NCI-H1417 (cell line): Measurements from ENCODE around the gene PHC1.
A peak's percentile ranks its signal among the peaks of the same experiment; 100 is the strongest.
"Not testable (repeated sequence)": the region's sequence is repeated elsewhere in the genome, so short reads cannot be mapped to it uniquely, and the experiment has no call there.

Experiments
- DNase-seq, 3 experiments: peaks; one replicate each; lab custom pipeline; 2025; lab: John Stamatoyannopoulos, UW

The PHC1 gene

DNA sequence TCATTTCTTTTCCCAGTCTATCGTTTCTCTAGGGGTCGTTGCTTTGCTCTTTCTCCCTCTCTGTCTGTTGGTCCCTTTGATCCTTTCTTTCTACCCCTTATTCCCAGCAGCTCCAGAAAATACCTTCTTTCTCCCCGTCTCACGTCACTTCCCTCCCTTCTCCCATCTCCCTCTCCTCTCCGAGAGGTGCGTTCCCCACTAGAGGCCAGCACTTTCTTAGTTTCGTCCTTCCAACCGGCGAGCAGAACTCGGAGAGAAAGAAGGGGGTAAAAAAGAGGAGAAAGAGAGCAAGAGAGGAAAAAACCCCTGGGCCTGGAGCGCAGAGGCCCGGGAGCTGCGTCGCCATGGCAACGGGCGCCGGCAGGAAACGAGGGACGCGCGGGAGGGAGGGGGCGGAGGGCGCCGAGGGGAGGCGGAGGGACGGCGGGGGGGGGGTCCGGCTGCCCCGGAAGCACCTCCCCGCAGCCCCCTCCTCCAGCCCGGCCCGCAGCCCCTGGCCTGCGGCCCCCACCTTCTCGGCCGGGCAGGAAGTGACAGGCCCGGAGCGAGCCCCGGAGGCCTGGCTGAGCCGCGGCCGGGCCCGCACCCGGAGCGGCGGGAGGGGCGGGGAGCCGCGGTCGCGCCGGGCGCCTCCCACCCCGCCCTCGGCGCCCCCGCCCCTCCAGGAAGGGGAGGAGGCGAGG is at the start of gene PHC1:
PHC1 (plus strand) TSS at position 477 of the 683 bp plus-strand sequence. CDS start 3,169 bp downstream, outside the sequence.
- DNase-seq = peak; percentile 70 to 96 (median 95)

- peak in 1 of 3 experiments; percentile 14 for DNase-seq
Measured at GRCh38 chr12:8866429-8866828, 47.9 kb upstream of the PHC1 start.

GRCh38 chr12:8867009-8867408 is 47.3 kb upstream of the PHC1 start:
- DNase-seq = peak in 1 of 3 experiments; percentile 20

DNA sequence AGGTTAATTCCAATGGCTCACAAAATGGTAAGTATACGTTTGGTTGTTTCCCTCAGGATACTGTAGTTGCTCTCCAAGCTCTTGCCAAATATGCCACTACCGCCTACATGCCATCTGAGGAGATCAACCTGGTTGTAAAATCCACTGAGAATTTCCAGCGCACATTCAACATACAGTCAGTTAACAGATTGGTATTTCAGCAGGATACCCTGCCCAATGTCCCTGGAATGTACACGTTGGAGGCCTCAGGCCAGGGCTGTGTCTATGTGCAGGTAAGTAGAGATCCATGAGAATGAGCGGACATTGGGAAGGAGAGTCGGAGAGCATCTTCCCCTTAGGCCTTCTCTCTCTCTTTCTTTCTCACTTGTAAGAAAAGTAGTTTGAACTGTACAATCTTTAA is 46.5 kb upstream of the PHC1 start:
- DNase-seq = no peak

- DNase-seq = no peak
Measured at GRCh38 chr12:8870586-8870985, 43.7 kb upstream of the PHC1 start.

DNA sequence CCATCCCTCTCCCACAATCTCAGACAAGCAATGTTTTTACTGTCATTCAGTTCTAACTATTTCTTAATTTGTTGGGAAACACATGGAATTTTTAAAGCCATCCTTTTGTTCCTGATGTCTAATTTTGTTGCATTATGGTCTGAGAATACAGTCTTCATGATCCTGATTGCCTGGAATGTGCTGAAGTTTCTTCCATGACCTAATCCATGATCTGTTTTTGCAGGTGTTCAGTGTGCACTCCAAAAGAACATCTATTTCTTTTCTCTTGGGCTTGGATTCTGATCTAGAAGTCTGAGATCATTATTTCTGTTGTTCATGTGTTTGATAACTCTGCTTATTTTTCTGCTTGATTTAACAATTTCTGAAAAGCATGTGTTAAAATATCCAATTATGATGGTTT is 43.2 kb upstream of the PHC1 start:
- DNase-seq = no peak

- DNase-seq = no peak
Measured at GRCh38 chr12:8876887-8877286, 37.4 kb upstream of the PHC1 start.

- DNase-seq = no peak
Measured at GRCh38 chr12:8886502-8887284, 27.6 kb upstream of the PHC1 start.

GRCh38 chr12:8887285-8887715 is 27.0 kb upstream of the PHC1 start:
- no peak for DNase-seq

- peak; percentile 25 to 77 (median 45) for DNase-seq
Measured at GRCh38 chr12:8890313-8891085, 23.8 kb upstream of the PHC1 start.

DNA sequence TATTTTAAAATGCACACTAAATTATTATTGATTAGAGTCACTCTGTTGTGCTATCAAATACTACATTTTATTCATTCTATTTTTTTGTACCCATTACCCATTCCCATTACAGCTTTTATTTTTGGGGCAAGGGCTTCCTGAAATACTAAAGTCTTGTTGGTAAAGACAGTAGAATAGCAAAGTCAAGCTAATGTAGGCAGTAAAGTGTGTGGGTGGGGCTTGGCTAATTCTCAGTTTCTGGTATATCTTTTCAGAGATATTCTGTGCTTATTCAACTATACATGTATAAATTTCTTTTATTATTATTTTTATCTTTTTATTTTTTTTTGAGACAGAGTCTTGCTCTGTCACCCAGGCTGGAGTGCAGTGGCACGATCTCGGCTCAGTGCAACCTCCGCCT is 22.3 kb upstream of the PHC1 start:
- no peak for DNase-seq

DNA sequence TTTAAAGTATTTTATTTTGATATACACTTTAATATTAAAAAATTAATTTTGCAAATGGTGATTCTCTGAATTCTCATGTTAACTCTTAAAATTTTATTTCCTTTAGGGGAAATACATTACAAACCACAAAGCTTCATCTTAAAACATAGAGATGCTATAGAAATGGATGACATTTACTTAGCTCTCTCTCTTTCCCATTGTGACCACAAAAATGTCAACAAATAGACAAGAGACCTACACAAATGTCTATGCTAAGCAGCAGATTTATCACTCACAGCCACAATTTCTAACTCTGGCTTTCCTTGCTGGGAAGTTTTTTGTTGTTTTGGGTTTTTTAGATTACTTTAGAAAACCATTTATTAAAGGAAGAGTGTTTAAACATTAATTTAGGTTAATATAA is 19.9 kb upstream of the PHC1 start:
- DNase-seq = no peak

DNA sequence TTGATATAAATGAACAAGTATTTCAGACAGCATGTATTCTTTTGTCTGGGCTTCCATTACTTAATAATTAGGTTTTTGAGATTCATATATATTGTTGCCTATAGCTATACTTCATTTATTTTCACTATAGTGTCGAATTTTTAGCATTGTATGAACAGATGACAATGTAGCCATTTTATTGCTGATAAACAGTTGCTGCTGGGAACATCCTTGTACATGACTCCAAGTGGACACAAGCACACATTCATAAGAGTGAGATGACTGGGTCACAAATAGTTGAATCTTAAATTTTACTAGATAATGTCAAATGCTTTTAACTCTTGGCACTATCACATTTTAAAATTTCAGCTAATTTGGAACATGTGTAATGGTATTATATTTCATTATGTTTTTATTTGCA is 19.3 kb upstream of the PHC1 start:
- DNase-seq = no peak

DNA sequence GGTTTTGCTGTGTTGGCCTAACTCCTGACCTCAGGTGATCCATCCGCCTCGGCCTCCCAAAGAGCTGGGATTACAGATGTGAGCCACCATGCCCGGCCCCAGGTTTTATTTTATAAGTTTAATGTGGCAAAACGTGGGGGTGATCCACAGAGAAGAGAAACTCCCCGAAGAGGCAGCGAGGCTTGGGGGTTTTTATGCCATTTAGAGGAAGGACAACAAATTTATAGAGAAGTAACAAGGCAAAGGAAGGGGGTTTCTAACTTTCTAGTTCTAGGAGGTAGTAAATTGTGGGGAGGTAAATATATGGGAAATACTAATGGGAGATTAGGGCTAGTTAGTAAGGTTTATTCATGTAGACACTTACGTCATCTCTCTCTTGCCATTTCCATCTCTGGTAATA is 17.2 kb upstream of the PHC1 start:
- DNase-seq = no peak

DNA sequence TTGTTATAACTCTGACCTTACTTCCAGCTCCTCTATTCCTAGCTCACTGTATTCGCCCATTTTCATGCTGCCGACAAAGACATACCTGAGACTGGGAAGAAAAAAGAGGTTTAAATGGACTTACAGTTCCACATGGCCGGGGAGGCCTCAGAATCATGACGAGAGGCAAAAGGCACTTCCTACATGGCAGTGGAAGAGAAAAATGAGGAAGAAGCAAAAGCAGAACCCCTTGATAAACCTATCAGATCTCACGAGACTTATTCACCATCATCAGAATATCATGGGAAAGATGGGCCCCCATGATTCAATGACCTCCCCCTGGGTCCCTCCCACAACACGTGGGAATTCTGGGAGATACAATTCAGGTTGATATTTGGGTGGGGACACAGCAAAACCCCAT is 14.5 kb upstream of the PHC1 start:
- no peak for DNase-seq

GRCh38 chr12:8902703-8903102 is 11.6 kb upstream of the PHC1 start:
- DNase-seq = not testable (repeated sequence)

DNA sequence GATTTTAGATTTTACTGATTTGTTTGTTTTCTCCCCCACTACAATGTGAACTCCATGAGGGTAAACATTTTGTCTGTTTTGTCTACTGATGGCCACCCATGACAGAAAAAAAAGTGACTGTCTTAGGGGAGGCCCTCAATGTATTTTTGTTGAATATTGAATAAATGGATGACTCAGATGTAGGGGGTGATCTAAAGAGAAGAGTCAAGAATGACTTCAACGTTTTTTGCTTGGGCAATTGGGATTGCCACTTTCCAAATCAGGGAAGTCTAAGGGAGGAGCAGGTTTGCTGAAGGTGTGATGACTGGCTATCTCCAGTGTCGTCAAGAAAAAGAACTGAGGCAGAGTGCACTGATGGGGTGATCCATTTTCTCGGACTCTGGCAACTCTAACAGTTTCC is 10.7 kb upstream of the PHC1 start:
- DNase-seq = no peak

GRCh38 chr12:8904665-8905064 is 9.6 kb upstream of the PHC1 start:
- no peak for DNase-seq

GRCh38 chr12:8905546-8905945 is 8.8 kb upstream of the PHC1 start:
- DNase-seq = no peak

GRCh38 chr12:8906266-8907180 is 7.8 kb upstream of the PHC1 start:
- DNase-seq = no peak

GRCh38 chr12:8907513-8907912 is 6.8 kb upstream of the PHC1 start:
- no peak for DNase-seq

- no peak for DNase-seq
Measured at GRCh38 chr12:8909752-8910151, 4.6 kb upstream of the PHC1 start.
